Mucosa of stomach (tissue), 1 donor: ENCODE results near the gene ZNF75A.
A peak's percentile ranks its signal among the peaks of the same experiment; 100 is the strongest.

ENCODE experiments used
- H3K27me3 ChIP-seq: one replicate; pipeline ENCODE4 v1.7.0; 2013; ENCODE audit warnings: mild to moderate bottlenecking, low read length; ENCODE audit not compliant: control insufficient read depth, insufficient read depth
- H3K36me3 ChIP-seq: one replicate; pipeline ENCODE4 v1.7.0; 2013; ENCODE audit warnings: low read length; ENCODE audit not compliant: control insufficient read depth, insufficient read depth
- H3K4me1 ChIP-seq: one replicate; pipeline ENCODE4 v1.7.0; 2013; ENCODE audit warnings: mild to moderate bottlenecking, low read length; ENCODE audit not compliant: control insufficient read depth, insufficient read depth
- H3K4me3 ChIP-seq: one replicate; pipeline ENCODE4 v1.7.0; 2013; ENCODE audit warnings: low read length
- H3K9ac ChIP-seq: one replicate; pipeline ENCODE4 v1.7.0; 2013; ENCODE audit warnings: mild to moderate bottlenecking, low read length, moderate library complexity
- H3K9me3 ChIP-seq: one replicate; pipeline ENCODE4 v1.7.0; 2013; ENCODE audit warnings: mild to moderate bottlenecking, low read length, moderate library complexity; ENCODE audit not compliant: control insufficient read depth
- donor health status: Pancreatic carcinoma.

ZNF75A gene

GRCh38 chr16:3274947-3275346 is 30.4 kb upstream of the ZNF75A start:
- H3K9me3 ChIP-seq = no peaks in the 10 kb centered on the region
- no peaks in the 10 kb centered on the region for H3K36me3 ChIP-seq
- no peaks in the 10 kb centered on the region for H3K4me1 ChIP-seq
- H3K27me3 ChIP-seq = no peaks in the 10 kb centered on the region
- no peak overlapping the region for H3K4me3 ChIP-seq
- no peak overlapping the region for H3K9ac ChIP-seq

DNA sequence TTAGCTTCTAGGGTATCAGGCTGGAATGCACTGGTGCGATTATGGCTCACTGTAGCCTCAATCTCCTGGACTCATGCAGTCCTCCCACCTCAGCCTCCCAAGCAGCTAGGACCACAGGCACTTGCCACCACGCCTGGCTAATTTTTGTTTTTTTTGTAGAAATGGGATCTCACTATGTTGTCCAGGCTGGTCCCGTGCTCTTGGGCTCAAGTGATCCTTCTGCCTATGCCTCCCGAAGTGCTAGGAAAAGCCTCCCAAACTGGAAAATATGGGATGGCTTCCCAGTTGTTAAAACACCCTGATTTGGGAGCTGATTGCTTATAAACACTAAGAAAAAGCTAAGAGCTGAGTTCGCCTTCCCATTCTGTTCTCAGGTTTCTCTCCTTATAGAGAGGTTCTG is 28.6 kb upstream of the ZNF75A start:
- Histone ChIP-seq H3K4me3 (no peak overlapping the region), H3K9me3 (no peaks in the 10 kb centered on the region), H3K36me3 (no peaks in the 10 kb centered on the region), H3K27me3 (no peaks in the 10 kb centered on the region), H3K9ac (no peak overlapping the region), H3K4me1 (no peaks in the 10 kb centered on the region)

DNA sequence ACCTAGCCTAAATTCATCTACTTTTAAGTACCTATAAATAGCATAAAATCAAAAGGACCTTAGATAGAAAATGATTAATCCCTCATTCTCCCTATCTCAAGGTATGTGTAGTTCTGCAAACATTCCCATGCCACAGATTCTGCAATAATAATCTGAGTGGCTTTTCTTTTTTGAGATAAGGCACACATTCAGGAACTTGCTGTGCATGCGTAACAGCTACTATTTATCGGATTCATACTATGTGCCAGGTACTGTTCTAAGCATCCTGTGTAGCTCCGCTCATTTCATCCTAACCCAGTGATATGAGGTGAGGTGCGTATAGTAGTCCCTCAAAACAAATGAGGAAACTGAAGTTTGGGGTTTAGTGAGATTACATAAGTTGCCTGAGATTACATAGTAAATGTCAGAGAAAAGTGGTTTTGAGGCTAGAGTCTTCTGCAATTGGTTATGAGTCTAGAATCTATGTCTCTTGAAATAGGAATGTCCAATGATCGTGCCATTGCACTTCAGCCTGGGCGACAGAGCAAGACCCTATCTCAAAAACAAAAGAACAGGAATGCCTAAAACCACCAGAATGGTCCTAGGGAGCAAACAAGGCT is 24.0 kb upstream of the ZNF75A start:
- H3K27me3 ChIP-seq = no peaks in the 10 kb centered on the region
- H3K9me3 ChIP-seq = no peaks in the 10 kb centered on the region
- no peak overlapping the region for H3K4me3 ChIP-seq
- peaks cover 7% of the 10 kb centered on the region for H3K36me3 ChIP-seq
- no peak overlapping the region for H3K9ac ChIP-seq
- peaks cover 6% of the 10 kb centered on the region for H3K4me1 ChIP-seq

DNA sequence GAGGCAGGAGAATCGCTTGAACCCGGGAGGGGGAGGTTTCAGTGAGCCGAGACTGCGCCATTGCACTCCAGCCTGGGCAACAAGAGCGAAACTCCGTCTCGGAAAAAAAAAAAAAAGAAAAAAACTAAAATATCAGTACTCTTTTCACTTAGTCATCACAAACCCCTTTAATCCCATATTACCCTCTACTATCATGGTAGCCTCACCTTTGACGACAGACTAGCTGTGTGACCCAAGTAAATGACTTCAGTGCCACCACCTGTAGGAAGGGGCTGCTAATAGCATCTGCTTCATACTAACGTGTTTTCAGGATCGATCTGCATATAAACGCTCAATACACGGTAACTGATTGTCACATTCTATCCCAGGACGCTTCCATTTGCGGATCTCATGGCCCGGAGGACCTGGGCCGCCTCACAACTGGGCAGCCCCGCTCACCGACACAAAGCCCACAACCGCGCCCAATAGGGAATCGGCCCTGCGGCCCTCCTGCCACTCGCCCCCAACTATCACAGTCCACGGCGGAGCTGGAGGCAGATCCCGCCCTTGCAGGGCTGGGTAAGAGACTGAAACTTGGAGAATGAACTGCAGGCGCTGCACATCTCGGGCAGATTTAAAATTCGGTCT is 23.1 kb upstream of the ZNF75A start:
- Histone ChIP-seq H3K4me1 (peaks cover 6% of the 10 kb centered on the region), H3K4me3 (peak overlapping the region; percentile 85), H3K36me3 (peaks cover 13% of the 10 kb centered on the region), H3K9me3 (no peaks in the 10 kb centered on the region), H3K27me3 (no peaks in the 10 kb centered on the region), H3K9ac (peak overlapping the region; percentile 81)

DNA sequence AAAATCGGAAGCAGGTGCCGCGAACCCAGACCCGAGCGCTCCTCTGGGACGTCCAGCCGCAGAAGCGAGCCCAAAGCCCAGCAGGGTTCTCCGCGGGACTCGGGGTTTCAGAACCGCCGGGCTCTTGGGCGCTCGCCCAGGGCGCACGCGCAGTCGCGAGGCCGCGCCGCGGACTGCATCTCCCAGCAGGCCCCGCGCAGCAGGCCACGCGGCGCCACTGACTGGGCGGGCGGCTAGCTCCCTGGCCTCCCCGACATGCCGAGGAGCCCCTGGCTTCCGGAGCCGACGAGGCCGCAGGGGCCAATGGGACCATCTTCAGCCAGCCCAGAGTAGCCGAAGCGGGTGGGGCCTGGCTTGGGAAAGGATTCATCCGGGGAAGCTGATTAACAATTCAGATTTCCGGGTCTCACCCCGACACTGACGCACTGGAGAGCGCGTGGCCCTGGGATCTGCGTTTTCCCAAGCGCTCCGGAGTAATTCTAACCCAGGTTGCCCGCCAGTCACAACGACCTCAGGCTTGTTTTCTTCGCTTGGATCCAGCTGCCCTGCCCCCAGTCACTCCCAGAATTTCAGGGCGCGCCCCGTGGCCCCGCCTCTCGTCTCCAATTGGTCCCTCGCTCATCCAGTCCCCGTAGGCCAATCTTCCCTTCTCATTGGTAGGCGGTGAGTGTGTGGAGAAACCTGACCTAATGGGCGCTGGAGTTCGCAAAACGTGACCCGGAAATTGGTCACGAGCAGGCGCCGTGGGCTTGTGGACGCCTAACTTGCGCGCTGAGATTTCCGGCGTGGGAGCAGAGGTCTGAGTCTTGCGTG is 22.4 kb upstream of the ZNF75A start, which contains the start of gene ZNF263:
Gene ZNF263 (plus strand): TSS at position 762 of the 813 bp plus-strand sequence. CDS start 328 bp downstream, outside the sequence.
- Histone ChIP-seq H3K27me3 (no peaks in the 10 kb centered on the region), H3K36me3 (peaks cover 13% of the 10 kb centered on the region), H3K4me3 (peak within 1 kb of the TSS; percentile 85), H3K9ac (peak within 1 kb of the TSS; percentile 81), H3K4me1 (peaks cover 6% of the 10 kb centered on the region), H3K9me3 (no peaks in the 10 kb centered on the region)

DNA sequence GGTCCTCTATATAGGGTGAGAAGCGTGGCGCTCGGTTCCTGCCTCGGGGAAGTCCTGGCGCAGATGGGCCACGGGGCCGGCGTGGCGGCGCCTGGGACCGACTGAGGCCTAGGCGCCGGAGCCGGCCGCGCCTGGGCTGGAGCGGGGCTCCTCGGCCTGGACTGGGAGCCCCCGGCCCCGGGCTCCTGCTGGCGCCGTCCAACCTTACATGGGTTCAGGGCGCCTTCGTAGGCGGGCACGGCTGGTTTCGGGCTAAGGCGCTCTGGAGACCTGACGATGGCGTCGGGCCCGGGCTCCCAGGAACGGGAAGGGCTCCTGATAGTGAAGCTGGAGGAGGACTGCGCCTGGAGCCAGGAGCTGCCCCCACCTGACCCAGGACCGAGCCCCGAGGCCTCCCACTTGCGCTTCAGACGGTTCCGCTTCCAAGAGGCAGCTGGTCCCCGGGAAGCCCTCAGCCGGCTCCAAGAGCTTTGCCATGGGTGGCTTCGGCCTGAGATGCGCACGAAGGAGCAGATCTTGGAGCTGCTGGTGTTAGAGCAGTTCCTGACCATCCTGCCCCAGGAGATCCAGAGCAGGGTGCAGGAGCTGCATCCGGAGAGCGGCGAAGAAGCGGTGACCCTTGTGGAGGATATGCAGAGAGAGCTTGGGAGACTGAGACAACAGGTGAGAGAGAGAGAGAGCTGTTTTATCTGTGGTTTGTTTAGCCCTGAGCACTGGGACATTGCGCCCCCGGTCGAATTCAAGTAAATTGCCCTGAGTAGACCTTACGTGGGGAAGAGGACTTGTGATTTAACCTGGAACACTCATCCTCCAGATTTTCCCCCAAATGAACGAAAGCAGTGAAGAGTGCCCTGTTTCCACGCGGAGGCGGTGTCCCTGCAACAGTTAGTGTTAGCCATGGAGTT is 21.5 kb upstream of the ZNF75A start:
- Histone ChIP-seq H3K9ac (peak overlapping the region; percentile 81), H3K36me3 (peaks cover 13% of the 10 kb centered on the region), H3K9me3 (peaks cover 7% of the 10 kb centered on the region), H3K4me3 (peak overlapping the region; percentile 85), H3K27me3 (no peaks in the 10 kb centered on the region), H3K4me1 (peaks cover 6% of the 10 kb centered on the region)

- Histone ChIP-seq H3K27me3 (no peaks in the 10 kb centered on the region), H3K4me3 (no peak overlapping the region), H3K4me1 (peaks cover 6% of the 10 kb centered on the region), H3K9ac (no peak overlapping the region), H3K9me3 (peaks cover 21% of the 10 kb centered on the region), H3K36me3 (peaks cover 25% of the 10 kb centered on the region)
These were observed 20.2 kb upstream of the ZNF75A start for GRCh38 chr16:3285131-3285530.

DNA sequence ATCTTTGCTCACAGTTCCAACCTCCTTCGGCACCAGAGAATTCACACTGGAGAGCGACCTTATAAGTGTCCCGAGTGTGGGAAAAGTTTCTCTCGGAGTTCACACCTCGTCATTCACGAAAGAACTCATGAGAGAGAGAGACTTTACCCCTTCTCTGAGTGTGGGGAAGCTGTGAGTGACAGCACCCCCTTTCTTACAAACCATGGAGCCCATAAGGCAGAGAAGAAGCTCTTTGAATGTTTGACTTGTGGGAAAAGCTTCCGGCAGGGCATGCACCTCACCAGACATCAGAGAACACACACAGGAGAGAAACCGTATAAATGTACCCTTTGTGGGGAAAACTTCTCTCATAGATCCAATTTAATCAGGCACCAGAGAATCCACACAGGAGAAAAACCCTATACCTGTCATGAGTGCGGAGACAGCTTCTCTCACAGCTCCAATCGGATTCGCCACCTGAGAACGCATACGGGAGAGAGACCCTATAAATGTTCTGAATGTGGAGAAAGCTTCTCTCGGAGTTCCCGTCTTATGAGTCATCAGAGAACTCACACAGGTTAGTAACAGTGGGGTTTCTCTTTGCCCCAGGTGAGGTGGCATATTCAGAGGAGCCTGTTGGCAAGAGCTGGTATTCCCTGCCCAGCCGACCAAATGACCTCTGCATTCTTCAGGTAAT is 15.2 kb upstream of the ZNF75A start:
- H3K27me3 ChIP-seq = no peaks in the 10 kb centered on the region
- H3K4me3 ChIP-seq = peak overlapping the region; percentile 9
- H3K4me1 ChIP-seq = no peaks in the 10 kb centered on the region
- H3K36me3 ChIP-seq = peaks cover 34% of the 10 kb centered on the region
- H3K9me3 ChIP-seq = peaks cover 35% of the 10 kb centered on the region
- H3K9ac ChIP-seq = no peak overlapping the region

- Histone ChIP-seq H3K9me3 (peaks cover 44% of the 10 kb centered on the region), H3K9ac (no peak overlapping the region), H3K36me3 (peaks cover 21% of the 10 kb centered on the region), H3K27me3 (no peaks in the 10 kb centered on the region), H3K4me1 (no peaks in the 10 kb centered on the region), H3K4me3 (no peak overlapping the region)
These were observed 12.7 kb upstream of the ZNF75A start for GRCh38 chr16:3292604-3293003.

GRCh38 chr16:3295209-3295608 is 10.1 kb upstream of the ZNF75A start:
- no peak overlapping the region for H3K4me3 ChIP-seq
- H3K9me3 ChIP-seq = peaks cover 27% of the 10 kb centered on the region
- H3K9ac ChIP-seq = no peak overlapping the region
- H3K27me3 ChIP-seq = no peaks in the 10 kb centered on the region
- H3K4me1 ChIP-seq = no peaks in the 10 kb centered on the region
- H3K36me3 ChIP-seq = peaks cover 8% of the 10 kb centered on the region

DNA sequence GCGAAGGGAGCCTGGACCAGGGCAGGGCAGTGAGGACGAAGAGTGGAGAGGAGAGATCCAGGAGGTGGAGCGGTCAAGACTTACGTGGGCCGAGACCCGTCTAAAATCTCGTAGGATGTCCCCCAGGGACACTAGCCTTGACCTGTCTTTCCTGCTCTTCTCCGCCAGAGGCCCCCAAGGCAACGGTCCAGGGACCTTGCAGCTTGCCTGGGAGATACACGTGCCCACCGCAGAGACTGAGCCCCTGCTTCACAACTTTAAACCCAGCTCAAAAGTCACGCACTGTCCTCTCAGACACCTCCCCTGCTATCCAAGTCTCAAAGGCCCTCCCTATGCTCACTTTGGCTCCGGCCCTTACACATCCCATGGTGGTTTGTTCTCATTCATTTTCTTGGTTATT is 9.5 kb upstream of the ZNF75A start:
- no peak overlapping the region for H3K4me3 ChIP-seq
- no peak overlapping the region for H3K9ac ChIP-seq
- H3K27me3 ChIP-seq = no peaks in the 10 kb centered on the region
- H3K36me3 ChIP-seq = peaks cover 3% of the 10 kb centered on the region
- H3K9me3 ChIP-seq = peaks cover 21% of the 10 kb centered on the region
- no peaks in the 10 kb centered on the region for H3K4me1 ChIP-seq
